Measurements from ENCODE around the gene OGFOD2.

The OGFOD2 gene

DNA sequence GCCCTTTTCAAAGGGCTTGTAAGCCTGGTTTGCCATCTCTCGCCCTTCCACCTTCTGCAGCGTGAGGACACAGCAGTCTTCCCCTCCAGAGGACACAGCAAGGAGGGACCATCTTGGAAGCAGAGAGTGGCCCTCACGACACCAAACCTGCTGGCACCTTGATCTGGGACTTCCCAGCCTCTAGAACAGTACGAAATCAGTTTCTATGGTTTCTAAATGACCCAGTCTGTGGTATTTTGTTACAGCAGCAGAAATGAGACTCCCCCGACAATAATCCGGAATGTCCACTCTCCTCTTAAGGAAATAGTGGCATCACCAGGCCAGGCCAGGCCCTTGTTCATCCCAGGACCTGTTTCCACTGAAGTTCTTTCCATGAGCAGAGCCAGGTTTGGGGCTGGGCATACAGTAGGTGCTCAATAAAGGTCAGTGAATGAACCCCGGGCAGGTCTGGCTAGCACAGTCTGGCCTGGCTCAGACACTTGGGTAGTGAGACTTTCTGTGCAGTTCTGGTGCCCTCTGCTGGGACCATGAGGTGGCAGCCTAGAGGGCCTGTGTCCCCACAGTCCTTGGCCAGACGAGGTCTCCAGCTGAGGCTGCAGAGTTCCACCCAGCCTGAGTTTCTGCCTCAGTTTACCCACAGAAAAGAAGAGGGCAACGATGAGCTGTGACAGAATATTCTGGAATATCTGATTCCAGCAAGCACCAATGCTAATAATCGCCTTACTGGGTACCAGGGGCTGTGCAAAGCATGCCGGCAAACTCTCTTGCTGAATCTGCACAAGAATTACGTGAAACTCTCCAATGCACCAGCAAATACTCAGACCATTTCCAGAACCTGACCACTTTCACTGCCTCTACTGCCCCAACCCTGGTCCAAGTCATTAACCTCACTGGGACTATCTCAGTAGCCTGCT, 22.8 kb upstream of the OGFOD2 start:
- peak; percentile 79 for DNase-seq

DNA sequence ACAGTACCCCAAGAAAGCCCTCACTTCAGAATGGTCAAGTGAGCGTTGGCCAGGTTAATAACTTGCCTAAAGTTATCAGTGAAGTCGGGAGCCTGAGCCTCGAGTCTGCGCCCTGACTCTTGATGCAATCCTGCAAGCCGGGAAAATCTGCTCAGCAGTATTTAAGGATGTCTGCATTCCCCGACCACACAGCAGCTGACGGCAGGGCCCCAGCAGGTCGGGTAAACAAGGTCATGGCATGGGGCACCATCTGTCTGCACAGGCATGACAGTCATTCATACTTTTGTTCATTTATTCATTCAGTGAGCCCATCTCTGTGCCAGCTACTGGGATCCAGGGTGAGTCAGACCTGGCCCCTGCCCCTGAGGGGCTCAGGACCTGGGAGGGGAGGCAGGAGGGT, 19.9 kb upstream of the OGFOD2 start:
- DNase-seq, result no peak

DNA sequence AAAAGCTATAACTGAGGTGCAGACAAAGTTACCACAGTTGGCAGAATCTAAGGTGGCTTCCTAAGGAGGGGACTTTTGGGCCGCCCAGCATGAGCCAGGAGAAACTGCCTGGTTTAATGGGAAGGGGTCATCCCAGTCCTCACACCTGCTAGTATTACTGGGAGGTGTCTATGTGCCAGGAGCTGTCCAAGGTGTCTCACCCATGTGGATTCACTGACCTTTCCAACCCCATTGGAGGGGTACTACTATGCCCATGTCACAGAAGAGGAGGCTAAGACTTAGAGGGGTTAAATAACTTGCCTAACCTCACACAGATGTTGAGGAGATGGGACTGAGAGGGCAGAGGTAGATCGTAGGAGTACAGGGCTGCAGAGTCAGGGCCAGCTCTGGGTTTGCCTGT, 19.0 kb upstream of the OGFOD2 start:
- DNase-seq, result no peak

DNA sequence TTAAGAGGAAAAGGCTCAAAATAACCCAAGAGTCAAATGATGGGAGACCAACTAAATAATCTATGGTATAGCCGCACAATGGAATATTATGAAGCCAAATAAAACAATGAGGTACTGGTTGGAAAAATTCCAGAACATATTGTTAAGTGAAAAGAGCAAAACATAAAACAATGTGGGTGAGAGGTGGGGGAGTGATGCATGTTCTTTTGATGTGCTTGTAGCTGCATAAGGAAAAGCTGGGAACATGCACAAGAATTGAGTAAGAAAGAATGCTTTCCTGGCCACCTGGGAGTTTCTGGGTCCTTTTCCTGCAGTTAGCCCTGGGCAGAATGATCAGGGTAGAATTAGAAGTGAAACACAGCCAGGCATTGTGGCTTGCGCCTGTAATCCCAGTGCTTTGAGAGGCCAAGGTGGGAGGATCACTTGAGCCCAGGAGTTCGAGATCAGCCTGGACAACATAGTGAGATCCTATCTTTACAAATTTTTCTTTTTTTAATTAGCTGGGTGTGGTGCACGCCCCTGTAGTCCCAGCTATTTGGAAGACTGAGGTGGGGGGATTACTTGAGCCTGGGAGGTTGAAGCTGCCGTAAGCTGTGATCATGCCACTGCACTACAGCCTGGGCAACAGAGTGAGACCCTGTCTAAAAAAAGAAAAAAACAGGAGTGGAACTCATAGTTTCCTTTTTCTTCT, 16.7 kb upstream of the OGFOD2 start:
- DNase-seq, result no peak

DNA sequence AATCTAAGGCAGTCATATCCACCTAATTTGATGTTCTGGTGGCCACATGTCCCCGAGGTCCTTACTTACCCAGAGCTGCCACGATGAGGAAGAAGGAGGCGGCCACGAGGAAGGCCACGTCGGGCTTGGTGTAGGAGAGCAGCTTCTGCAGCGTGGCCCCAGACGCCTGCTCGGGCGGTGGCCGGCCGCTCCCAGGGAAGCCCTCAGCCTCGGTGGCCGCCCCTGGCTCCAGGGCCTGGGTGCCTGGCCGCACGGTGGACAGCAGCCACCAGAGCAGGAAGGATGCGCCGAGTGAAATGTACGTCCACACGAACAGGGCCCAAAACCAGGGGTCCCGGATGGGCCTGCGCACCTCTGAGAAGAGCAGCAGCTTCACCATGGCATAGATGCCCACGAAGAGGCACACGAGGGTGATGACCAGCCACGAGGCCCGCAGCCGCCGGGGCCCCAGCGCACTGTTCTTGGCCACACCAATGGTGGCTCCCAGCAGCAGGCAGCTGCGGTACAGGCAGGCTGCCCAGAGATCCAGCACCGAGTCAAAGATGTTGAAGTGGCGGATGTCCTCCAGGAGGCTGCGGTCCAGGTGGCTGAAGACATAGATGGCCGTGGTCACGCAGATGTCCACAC, 15.4 kb upstream of the OGFOD2 start:
- no peak for DNase-seq

DNA sequence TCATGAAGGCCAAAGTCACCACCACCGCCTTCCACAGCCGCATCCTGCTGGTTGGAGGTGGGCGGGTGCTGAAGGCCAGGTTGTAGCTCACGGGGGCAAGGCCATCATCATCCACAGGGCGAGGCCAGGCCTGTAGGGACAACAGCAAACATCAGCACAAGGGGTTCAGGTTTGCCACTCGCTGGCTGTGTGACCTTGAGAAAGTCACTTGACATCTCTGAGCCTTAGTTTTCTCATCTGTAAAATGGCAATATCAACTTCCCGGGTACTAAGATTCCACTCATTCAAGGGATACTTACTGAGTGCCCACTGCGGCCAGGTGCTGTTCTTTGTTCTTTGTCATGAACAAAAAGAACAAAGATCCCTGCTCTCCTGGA, 14.9 kb upstream of the OGFOD2 start:
- no peak for DNase-seq

DNA sequence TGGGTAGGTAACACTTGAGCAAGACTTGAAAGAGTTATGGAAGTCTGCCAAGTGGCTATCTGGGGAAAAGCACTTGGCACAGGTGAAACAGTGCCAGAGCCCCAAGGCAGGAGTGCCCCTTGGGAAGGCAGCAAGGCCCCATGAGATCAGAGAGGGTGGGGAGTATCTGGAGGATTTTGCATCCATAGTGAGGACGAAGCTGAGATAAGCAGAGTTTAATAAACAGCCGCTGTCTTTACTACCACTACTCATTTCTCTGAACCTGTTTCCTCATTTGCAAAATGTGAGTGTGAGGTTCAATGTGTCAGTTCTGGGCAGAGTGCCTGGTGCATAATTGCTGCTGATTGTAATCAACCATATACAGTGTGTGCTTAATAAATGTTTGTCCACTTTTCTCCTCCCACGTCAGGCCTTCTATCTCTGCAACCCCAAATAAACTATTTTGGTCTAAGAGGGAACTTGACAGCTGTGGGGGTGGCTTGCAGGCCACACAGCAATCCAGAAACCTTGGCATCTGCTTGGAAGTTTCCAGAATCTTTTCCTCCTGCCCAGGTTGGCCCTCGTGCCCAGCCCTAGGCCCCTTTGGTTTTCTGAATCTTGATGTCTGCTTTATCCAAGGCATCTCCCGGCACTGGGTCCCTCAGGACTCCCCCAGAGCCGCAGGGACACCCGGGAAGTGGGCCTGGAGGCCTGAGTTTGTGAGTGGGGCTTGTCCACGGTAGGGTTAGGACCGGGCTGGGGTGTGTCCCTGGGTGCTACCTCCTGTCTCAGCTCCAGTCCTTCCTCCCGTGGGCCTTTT, 13.3 kb upstream of the OGFOD2 start:
- DNase-seq, result peak; percentile 77

DNA sequence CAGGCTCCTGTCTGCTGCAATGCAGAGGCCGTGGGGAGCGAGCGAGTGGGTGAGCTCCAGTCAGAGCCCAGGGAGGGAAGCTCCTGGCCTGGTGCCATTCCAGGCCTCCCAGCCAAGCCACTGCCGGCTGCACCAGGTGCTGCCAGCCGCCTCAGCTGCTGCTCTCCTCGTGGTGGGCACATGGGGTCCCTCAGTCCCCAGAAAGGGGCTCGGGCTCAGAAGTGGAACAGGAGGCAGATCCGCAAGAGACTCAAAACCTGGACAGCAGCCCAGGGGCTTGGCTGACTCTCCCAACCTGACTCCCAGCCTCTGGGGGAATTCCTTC, 11.1 kb upstream of the OGFOD2 start:
- DNase-seq, result peak; percentile 41

DNA sequence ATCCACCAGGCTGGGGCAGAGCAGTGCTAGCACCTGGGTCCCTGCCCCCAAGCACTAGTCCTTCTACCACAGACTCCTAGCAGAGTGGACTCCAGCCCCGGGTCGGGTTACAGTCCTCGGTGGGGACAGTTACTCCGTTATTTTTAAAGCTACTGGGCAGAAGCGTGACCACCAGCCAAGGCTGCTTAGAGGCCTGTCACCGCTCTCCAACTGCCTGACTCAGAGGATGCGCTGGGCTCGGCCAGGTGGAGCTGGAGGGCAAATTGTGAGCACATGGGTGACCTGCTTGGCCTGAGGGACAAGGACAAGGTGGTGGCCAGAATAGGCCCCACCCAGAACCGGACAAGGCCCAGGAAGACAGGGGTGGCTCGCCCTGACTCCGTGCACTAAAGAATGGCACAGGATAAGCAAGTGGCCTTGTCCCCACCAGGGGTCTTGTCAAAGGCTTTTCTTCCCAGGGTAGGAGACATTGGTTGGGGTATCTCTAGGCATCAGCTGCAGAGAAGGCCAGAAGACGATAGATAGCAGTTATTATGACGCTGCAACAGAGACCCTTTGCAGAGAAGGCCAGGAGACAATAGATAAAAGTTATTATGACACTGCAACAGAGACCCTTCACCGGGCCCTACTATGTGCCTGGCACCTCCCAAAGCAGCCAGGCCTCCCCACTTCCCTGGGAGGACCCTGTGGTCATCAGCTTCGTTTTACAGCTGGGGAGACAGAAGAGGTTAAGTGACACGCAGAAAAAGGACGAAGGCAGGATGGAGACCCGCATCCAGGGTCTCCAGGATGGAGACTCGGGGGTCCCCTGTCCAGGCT, 10.4 kb upstream of the OGFOD2 start:
- no peak for DNase-seq

DNA sequence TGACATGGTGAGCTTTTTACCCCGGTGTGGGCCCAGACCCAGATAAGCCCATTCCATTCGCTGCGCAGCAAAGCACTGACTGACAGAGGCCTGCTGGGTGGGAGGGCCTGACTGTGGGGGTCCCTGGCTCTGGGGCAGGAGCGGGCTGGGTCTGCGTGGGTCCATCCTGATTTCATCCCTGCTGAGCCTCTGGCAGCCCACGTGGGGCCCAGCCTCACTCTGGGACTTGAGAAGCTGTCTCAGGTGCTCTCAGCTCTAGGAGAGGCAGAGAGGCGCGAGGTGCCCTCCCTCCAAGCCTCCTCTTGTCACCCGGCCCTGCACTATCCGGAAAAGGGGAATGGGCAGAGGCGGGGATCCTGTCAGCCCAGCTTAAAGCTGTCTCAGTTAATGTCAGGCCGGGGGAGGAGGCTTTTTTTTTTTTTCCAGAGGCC, 9.7 kb upstream of the OGFOD2 start:
- DNase-seq, result peak; percentile 59

DNA sequence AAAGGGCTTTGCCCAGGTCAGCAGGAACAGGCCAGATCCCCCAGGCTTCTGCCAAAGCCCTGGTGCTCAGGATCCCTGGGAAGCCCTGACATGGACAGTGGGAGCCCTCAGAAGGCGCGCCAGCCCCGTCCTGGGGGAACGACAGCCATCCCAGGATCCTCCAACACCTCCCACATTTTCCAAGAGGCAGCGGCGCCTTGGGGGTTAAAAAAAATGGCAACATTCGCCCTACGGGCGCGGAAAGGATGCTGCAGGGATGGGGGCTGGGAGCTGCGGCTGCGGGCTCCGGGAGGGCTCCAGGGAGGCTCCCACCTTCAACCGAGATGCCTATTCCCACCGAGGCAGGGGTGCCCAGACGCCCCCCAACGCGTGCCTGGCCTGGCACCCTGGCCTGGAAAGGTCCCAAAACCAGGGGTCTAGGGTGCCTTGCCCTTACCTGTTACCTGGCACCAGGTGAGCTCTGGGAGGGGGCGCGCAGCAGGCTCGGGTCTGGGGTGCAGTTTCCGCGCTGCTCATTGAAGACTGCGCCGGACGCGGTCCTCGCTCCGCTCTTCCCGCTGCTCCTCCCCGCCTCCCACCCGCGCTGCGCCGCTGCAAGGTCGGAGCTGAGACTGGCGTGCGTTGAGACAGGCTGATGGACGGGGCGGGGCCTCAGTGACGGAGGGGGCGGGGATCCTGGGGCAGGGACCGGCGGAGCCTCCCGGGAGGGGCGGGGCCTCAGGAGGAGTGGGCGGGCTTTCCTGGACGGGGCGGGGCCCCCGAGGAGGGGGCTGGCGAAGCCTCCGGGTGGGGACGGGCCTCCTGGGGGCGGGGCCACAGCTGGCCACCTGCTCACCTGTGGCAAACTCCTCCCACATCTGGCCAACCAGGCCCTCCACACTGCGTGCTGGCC, 8.9 kb upstream of the OGFOD2 start, which contains the start of gene ABCB9:
Gene ABCB9, minus strand, starts transcription at position 613 of the 892 bp plus-strand sequence. CDS start 6,228 bp downstream, outside the sequence.
- DNase-seq, result peak; percentile 98

DNA sequence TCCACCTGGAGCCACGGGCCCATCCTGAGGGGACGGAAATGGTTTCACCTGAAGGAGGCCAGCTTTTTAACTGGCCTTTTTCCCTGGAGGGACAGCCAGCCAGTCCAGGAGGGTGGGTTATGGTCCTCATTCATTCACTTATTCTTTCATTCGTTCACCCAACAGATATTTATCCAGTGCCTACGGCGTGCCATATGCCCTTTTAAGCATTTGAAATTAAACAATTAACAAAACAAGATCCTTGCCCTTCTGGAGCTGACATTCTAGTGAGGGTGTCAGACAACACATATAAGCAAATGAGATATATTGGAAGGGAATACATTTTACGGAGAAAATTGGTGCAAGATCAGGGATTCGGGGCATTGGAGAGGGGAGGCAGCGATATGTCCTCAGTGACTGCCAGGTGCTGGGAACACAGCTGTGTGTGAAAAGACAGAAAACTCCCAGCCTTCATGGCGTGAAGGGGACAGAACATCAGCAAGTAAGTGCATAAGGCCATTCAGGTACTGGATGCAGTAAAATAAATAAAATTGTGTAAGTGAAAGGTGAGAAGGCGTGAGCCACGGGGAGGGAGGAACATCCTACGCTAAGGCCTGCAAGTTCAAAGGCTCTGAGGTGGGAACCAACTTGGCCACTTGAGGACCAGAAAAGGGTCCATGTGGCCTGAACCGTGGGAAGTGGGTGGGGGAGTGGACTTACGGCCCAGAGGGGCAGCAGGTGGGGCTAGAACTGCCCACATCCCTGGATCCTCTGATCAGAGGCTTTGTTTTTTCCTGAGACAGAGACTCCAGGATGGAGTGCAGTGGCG, 8.1 kb upstream of the OGFOD2 start:
- no peak for DNase-seq

DNA sequence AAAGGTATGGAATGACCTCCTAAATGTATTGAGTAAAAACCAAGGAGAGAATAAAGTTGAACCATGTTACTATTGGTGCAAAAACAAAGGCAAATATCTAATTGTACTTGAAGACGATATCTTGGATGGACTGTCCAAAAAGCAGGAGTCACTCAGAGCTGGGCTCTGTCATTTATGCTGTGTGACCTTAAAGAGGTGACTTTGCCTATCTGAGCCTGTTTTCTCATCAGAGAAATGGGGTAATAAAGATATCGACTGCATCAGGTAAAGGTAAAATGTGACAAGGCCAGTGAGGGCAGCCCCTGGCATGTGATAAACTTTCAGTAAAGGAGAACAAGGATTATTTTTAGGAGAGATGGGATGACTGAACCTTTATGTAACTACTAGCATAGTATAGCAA, 6.9 kb upstream of the OGFOD2 start:
- no peak for DNase-seq

DNA sequence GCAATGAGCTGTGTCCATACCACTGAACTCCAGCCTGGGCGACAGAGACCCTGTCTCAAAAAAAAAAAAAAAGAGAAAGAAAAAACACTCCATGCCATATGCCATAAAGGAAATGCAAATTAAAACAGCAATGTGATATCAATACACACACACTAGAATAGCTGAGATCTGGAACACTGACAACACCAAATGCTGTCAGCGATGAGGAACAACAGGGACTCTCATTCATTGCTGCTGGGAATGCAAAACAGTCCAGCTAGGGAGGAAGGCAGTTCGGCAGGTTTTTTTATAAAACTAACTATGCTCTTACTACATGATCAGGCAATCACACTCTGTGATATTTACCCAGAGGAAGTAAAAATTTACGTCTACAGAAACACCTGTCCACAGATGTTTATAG, 5.4 kb upstream of the OGFOD2 start:
- DNase-seq, result no peak

DNA sequence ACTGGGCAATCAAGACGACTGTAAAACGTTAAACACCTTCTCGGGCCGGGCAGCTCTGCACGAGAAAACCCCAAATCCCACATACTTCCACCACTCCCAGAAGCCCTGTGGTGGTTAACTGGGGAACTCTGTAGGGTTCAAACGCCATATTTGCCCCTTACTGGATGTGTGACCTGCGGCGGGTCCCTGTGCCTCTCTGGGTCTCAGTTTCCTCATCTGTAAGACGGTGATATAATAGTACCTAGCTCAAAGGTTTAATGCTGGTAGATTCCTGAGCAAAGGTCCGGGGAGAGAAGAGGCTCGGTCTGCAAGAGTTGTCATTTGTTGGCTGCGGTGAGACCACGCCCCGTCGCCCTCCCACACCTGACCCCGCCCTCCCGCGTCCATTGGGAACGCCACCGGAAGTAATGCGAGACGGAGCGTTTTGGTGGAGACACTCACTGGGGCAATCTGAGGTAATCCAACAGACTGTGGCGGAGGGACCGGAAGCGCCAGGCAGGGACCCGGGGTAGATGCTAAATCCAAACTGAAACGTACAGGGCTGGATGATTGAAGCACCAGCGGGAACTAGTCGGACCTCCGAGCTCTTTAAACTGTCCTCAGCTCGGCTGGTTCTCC, 661 bp upstream of the OGFOD2 start:
- peak; percentile 99 for DNase-seq

DNA sequence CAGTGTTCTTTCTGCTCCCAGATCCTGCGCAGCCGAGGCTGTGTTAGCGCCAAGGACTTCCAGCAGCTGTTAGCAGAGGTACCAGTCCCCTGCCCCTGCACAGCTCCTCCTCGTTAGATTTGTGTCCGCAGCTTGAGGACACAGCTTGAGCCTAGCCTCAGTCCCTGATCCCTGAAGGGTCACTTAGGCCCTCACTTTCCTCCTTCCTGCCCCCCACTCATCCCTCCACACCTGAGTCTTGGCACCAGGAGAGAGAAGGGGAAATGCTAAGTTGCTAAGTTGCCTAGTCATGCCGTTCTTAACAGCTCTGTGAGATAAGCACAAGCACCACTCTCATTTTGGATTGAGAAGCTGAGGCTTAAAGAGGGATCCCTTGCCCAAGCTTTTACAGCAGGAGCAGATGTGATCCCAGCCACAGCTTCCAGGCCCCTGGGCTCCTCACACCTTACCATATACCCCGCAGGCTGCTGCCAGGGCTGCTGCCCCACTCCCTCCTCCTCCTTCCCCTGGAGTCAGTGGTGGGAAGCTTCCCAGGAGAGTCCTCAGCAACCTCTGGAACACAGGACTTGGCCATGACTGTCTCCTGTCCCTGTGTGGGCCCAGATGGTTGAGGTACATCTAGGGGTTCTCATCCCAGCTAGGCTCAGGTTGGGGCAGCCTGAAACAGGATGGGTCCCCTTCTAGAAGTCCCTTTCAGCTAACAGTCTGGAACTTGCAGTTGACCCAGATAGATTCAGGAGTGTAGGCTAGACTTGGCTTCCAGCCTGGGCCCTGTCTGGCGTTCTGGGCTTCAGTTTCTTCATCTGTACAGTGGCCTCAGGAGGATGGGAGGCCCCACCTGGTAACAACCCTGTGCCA, 975 bp downstream of the OGFOD2 start:
- DNase-seq, result peak; percentile 46

DNA sequence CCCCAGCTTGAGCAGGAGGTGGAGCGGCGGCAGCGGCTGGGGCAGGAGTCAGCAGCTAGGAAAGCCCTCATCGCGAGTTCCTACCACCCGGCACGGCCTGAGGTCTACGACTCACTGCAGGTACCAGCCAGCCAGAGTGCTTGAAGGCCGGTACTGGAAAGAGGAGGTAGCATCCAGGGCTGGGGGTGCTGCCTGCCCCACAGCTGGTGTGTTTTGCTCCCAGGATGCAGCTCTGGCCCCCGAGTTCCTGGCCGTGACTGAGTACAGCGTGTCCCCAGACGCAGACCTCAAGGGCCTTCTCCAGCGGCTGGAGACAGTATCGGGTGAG, 1.6 kb downstream of the OGFOD2 start:
- no peak for DNase-seq

DNA sequence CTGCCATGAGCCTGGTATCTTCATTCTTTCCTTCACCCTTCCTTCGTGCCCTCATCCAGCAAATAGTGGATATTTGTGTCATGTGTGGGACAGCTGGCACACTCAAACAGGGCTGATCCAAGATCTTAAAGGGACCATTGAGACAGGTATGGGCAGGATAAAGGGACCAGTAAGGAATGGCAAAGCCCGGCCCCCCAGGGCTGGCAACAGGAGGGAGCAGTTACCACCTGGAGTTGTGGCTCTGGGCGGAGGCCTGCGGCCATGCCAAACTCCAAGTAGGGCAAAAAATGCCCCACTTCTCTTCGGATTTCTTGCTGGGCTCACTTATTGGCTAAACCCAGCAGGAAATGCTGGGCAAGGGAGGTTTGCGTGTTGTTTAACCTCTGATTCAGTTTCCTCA, 2.1 kb downstream of the OGFOD2 start:
- DNase-seq, result no peak

Data from NCI-H69 (cell line).